ENCODE measurements around the gene NELFB.
A peak's percentile ranks its signal among the peaks of the same experiment; 100 is the strongest.

The NELFB gene

GRCh38 chr9:137250329-137251193 lies 4.6 kb upstream of the NELFB start:
- no peak for DNase-seq (ENCODE audit: low spot score)
- no peak for TF ChIP-seq CTCF (IDR thresholded peaks at IDR 0.05)
- Histone ChIP-seq H3K4me3 (no peak overlapping the region), H3K27ac (no peak overlapping the region)

GRCh38 chr9:137251194-137251461 lies 4.0 kb upstream of the NELFB start, which contains the start of gene STPG3:
Gene STPG3, plus strand, starts transcription at chr9:137251286. Its CDS starts 1 bp downstream, at chr9:137251287.
- TF ChIP-seq CTCF (IDR thresholded peaks at IDR 0.05): no peak
- Histone ChIP-seq H3K27ac (no peak within 1 kb of the TSS), H3K4me3 (no peak within 1 kb of the TSS)
- DNase-seq (ENCODE audit: low spot score): no peak

DNA sequence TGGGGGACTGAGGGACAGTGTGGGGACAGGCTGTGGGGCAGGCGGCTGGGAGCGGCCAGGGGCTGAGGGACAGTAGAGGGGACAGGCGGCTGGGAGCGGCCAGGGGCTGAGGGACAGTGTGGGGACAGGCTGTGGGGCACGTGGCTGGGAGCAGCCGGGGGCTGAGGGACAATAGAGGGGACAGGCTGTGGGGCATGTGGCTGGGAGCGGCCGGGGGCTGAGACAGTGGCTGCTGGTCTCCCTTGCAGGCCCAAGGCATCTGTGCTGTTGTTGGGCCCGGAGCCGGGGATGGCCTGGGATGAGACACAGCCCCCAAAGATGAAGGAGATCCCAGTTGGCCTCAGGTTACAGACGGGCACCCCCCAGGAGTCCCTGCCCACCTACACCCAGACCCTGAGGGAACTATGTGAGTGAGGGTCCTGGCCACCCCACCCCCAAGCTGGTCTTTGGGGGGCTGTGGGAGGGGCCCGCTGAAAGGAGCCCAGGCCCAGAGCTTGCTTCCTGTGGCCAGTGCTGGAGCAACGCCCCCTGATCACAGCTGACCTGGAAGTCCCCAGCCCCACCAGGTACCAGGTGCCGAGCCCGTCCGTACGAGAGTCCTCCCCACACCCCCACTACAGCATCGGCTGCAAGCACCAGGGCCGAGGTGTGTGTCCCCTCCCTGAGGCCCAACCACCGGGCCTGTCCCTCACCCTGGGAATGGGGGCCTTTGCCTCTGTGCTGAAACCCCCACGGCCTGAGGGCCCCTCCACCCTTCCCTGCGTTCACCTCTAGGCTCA lies 3.4 kb upstream of the NELFB start:
- no peak for DNase-seq (ENCODE audit: low spot score)
- H3K4me3 ChIP-seq: no peak overlapping the region
- TF ChIP-seq CTCF (IDR thresholded peaks at IDR 0.05): no peak
- no peak overlapping the region for H3K27ac ChIP-seq

- no peak for DNase-seq (ENCODE audit: low spot score)
- Histone ChIP-seq H3K4me3 (no peak overlapping the region), H3K27ac (no peak overlapping the region)
- TF ChIP-seq CTCF (IDR thresholded peaks at IDR 0.05): no peak
Observed at GRCh38 chr9:137252555-137253506, 2.3 kb upstream of the NELFB start.

- H3K4me3 ChIP-seq: peak overlapping the region; percentile 93
- H3K27ac ChIP-seq: peak overlapping the region in 1 of 2 donors; percentile 81
- DNase-seq (ENCODE audit: low spot score): no peak
Observed at GRCh38 chr9:137253717-137254623, 1.2 kb upstream of the NELFB start.

More at GRCh38 chr9:137253717-137254623, 1.2 kb upstream of the NELFB start:
- TF ChIP-seq CTCF (IDR thresholded peaks at IDR 0.05): no peak

Data from coronary artery (tissue), 2 donors.